HFF-Myc (cell line): ENCODE measurements around the gene CAMTA1.

ENCODE experiments used
- DNase-seq: peaks from one replicate; pipeline ENCODE4 v3.0.0-alpha.2; 2011; ENCODE audit warnings: low read depth; ENCODE audit errors: extremely low read depth
- H3K4me3 ChIP-seq: replicated peaks from 2 replicates; pipeline ENCODE4 v1.5.1; 2011; ENCODE audit warnings: low read depth, mild to moderate bottlenecking, control low read depth, low read length
- TF ChIP-seq, protein P1 (sequence below): IDR thresholded peaks from 2 replicates; pipeline ENCODE4 v1.5.1; 2012; ENCODE audit warnings: mild to moderate bottlenecking, low read depth, low read length, control low read depth; ENCODE audit errors: missing control alignments

CAMTA1 gene

DNA sequence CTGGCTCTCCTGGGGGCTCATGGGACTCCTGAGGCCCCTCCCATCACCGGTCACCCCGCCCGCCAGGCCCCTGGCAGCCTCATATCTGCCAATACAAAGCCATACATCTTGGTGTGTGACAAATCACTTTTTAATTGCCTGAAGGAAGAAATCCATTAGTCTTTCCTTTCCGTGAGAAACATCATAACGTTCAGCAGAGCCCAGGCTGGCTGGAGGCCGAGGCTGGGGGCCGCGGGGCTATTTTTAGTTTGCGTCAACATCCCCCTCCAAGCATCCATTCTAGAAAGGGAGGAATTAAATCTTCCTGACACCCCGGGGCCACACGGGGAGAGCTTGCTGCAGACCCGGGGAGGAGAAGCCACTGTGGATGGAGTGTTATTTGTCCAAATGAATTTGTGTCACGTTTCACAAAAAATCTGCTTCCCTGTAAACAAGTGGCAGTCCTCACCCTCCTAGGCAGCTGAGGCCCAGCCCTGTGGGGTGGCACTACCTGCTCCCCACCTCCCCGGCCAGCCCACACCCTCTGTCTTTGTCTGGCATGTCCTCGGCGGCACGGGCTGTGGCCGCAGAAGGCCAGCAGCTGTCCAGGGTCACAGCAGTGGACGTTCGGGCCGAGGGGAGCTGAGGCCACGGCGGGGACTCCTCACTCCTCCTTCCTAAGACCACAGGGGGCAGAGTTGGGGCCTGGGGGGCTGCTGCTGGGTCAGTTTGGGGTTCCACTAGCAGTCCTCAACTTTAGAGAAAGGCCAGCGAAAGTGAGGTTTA lies 749.0 kb downstream of the CAMTA1 start:
- TF ChIP-seq, protein P1, sequence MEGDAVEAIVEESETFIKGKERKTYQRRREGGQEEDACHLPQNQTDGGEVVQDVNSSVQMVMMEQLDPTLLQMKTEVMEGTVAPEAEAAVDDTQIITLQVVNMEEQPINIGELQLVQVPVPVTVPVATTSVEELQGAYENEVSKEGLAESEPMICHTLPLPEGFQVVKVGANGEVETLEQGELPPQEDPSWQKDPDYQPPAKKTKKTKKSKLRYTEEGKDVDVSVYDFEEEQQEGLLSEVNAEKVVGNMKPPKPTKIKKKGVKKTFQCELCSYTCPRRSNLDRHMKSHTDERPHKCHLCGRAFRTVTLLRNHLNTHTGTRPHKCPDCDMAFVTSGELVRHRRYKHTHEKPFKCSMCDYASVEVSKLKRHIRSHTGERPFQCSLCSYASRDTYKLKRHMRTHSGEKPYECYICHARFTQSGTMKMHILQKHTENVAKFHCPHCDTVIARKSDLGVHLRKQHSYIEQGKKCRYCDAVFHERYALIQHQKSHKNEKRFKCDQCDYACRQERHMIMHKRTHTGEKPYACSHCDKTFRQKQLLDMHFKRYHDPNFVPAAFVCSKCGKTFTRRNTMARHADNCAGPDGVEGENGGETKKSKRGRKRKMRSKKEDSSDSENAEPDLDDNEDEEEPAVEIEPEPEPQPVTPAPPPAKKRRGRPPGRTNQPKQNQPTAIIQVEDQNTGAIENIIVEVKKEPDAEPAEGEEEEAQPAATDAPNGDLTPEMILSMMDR, result no peak
- no peak for DNase-seq
- no peak overlapping the region for H3K4me3 ChIP-seq

DNA sequence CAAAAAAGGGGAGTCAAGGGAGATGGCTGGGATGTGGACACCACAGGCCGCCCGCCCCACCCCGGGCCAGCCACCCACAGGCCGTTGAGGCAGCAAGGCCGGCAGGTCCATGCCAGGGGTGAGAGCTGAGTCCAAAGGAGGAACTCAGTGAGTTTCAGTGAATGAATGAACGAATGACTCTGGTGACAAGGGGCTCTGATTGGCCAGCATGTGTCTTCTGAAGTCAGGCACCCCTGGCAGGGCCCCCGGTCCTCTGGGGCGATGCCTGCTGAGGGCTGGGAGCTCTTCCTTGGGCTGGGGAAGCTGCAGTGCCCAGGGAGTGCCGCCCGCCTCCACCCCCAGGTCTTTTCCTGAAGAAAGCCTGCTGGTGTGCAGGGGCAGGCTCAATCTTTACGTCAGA lies 749.8 kb downstream of the CAMTA1 start:
- TF ChIP-seq, protein P1, result no peak
- no peak overlapping the region for H3K4me3 ChIP-seq
- DNase-seq, result no peak

DNA sequence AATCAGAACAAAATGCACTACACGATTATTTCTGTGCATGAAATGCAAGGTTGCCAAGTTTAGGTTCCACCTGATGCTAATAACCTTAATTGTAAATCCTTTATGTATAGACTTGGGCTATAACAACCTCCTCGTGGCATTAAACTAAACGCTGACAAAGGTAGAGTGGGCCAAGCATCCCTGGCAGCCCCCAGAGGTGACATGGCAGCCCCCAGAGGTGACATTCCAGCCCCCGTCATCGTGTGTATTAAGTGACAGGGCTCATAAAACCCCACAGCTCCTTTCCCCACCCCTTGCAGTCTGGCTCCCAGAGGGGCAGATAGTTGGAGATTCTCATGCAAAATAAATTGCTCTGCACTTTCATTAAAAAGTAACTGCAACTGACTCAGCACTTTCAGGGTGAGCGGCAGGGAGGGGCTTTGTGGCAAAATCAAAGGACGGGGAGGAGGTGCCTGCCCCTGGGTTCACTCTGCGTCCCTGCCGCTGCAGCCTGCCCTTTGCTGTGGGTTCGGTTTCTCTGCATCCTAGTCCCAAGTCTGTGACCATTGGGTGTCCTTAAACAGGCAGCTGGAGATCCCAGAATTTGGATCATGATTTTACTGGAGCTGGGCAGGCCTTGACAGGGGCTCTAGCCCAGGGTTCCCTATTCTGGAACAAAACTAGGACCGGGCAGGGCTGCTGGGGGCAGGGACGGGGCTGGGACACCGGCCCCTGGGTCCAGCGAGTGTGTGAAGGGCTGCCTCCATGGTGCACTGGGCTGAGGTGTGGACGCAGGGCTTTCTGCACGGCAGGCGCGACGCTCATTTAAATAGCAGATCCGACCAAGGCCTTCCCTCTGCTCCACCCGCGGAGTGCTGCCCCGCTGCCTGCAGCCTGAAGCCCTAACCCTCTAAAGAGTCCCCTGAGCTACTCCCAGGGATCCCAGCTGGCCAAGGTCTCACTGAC lies 751.0 kb downstream of the CAMTA1 start:
- TF ChIP-seq, protein P1, result no peak
- DNase-seq, result no peak
- H3K4me3 ChIP-seq, result no peak overlapping the region

DNA sequence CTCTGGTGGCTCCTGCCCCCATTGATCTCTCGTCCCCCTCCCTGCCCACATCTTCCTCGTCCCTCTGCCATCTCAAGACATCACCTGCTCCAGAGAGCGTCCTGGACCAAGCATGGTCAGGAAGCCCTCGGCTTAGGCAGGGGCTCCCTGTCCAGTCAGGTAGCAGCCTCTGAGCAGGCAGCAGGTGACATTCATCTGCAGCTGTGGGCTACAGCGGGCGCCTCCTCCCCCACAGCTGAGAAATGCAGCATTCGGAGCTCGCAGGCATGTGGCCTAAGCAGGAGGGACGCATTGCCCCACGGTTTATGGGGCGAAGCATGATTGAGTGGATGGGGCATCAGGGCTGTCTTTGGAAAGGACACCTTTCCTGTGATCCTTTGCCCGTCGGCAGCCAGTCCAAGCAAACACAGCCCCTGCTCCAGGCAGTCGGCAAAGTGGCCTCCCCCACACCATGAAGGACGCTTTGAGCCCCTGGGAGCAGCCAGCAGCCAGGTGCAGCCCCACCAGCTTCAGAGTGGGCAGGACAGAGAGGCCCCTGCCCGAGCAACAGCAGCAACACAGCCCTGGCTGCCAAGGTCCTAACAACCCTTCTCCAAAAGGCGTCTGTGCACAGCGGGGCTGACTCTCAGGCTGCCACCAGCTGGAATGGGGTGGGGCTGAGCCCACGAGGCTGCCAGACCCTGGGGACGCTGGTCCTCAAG lies 751.8 kb downstream of the CAMTA1 start:
- no peak overlapping the region for H3K4me3 ChIP-seq
- TF ChIP-seq, protein P1, result no peak
- no peak for DNase-seq

DNA sequence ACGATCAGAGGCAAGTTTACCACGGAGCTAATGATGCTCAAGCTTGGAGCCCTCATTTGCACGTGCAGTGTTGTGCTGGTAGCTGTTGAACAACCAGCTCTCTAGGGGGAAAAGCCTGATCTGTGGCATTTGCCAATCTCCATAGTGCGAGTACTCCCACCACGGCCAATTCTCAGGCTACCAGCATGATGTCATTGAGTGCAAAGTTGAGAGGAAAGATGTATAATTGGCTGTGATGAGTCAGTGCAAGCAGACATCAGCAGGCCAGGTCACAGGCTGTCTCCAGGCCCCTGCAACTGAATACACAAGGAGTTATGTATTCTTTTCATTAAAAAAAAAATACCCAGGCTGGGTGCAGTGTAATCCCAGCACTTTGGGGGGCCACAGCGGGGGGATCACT lies 752.8 kb downstream of the CAMTA1 start:
- no peak overlapping the region for H3K4me3 ChIP-seq
- TF ChIP-seq, protein P1, result no peak
- no peak for DNase-seq
